Stimulated activated CD8-positive, alpha-beta memory T cell treated with anti-CD3 and anti-CD28 coated beads, Interleukin-4, amount 100 ng/mL, for 4 hours (primary cell): Measurements from ENCODE around the gene RSKR.
"Not testable (repeated sequence)": the region's sequence is repeated elsewhere in the genome, so short reads cannot be mapped to it uniquely, and the experiment has no call there.

Experiments
- DNase-seq, 2 donors: peaks; one replicate each; pipeline ENCODE4 v3.0.0-alpha.2; 2020; ENCODE audit warnings: low read depth in 2 of 2, low spot score in 1 of 2

Gene RSKR

GRCh38 chr17:28613931-28614381 is at the start of gene RSKR:
Gene RSKR, minus strand, starts transcription at chr17:28614185. Its CDS starts 24 bp downstream, at chr17:28614161.
- no peak for DNase-seq

GRCh38 chr17:28663723-28664122 is 49.7 kb upstream of the RSKR start:
- no peak for DNase-seq

GRCh38 chr17:28662527-28662829 is 48.5 kb upstream of the RSKR start:
- no peak for DNase-seq

- peak; percentile 83 to 96 for DNase-seq
Observed at GRCh38 chr17:28661635-28662526, 47.9 kb upstream of the RSKR start, which contains the start of the genes SDF2 and SUPT6H. Gene SDF2, minus strand, starts transcription at chr17:28661906. Its CDS starts 30 bp downstream, at chr17:28661876. Gene SUPT6H, plus strand, starts transcription at chr17:28662205. Its CDS starts 11,197 bp downstream, at chr17:28673402.

- not testable (repeated sequence) for DNase-seq
Observed at GRCh38 chr17:28659497-28659881, 45.5 kb upstream of the RSKR start.

GRCh38 chr17:28658766-28659496 is 44.9 kb upstream of the RSKR start:
- DNase-seq, result not testable (repeated sequence)

- DNase-seq, result not testable (repeated sequence)
Observed at GRCh38 chr17:28658342-28658741, 44.4 kb upstream of the RSKR start.

GRCh38 chr17:28657756-28658155 is 43.8 kb upstream of the RSKR start:
- DNase-seq, result no peak

GRCh38 chr17:28655160-28655559 is 41.2 kb upstream of the RSKR start:
- no peak for DNase-seq

- DNase-seq, result no peak
Observed at GRCh38 chr17:28648698-28649097, 34.7 kb upstream of the RSKR start.

- DNase-seq, result no peak
Observed at GRCh38 chr17:28646039-28646754, 32.2 kb upstream of the RSKR start.

- DNase-seq, result no peak
Observed at GRCh38 chr17:28645576-28645939, 31.6 kb upstream of the RSKR start.

GRCh38 chr17:28644787-28645575 is 31.0 kb upstream of the RSKR start, which contains the start of gene BLTP2:
Gene BLTP2, minus strand, starts transcription at chr17:28645158. Its CDS starts 102 bp downstream, at chr17:28645056.
- DNase-seq, result peak; percentile 81 to 93

- DNase-seq, result no peak
Observed at GRCh38 chr17:28643983-28644786, 30.2 kb upstream of the RSKR start.

- no peak for DNase-seq
Observed at GRCh38 chr17:28641579-28641978, 27.6 kb upstream of the RSKR start.

GRCh38 chr17:28635506-28635905 is 21.5 kb upstream of the RSKR start:
- no peak for DNase-seq

- no peak for DNase-seq
Observed at GRCh38 chr17:28634206-28634865, 20.4 kb upstream of the RSKR start.

GRCh38 chr17:28626818-28627217 is 12.8 kb upstream of the RSKR start:
- DNase-seq, result no peak

GRCh38 chr17:28624148-28624547 is 10.2 kb upstream of the RSKR start:
- no peak for DNase-seq
